T-helper 1 cell (primary cell): Measurements from ENCODE around the gene DIP2B.

Experiments
- DNase-seq, 5 donors: peaks; one replicate each; pipeline ENCODE4 v3.0.0-alpha.2; 2012 to 2020

Gene DIP2B

GRCh38 chr12:50581226-50582184 is 76.7 kb downstream of the DIP2B start:
- DNase-seq: no peak

- no peak for DNase-seq
These were observed 79.3 kb downstream of the DIP2B start for GRCh38 chr12:50584135-50584534.

- DNase-seq: peak in 1 of 5 donors; percentile 40
These were observed 85.1 kb downstream of the DIP2B start for GRCh38 chr12:50589650-50590435.

GRCh38 chr12:50590869-50591268 is 86.1 kb downstream of the DIP2B start:
- no peak for DNase-seq

GRCh38 chr12:50595667-50596066 is 90.9 kb downstream of the DIP2B start:
- DNase-seq: no peak

GRCh38 chr12:50597200-50598195 is 92.7 kb downstream of the DIP2B start:
- peak in 2 of 5 donors; percentile 5 to 65 for DNase-seq

GRCh38 chr12:50598321-50598862 is 93.6 kb downstream of the DIP2B start:
- DNase-seq: no peak

GRCh38 chr12:50599366-50600095 is 94.7 kb downstream of the DIP2B start:
- DNase-seq: no peak

- DNase-seq: no peak
These were observed 95.6 kb downstream of the DIP2B start for GRCh38 chr12:50600364-50600763.

GRCh38 chr12:50603817-50604639 is 99.2 kb downstream of the DIP2B start:
- DNase-seq: no peak

- DNase-seq: no peak
These were observed 99.8 kb downstream of the DIP2B start for GRCh38 chr12:50604640-50604920.

- DNase-seq: no peak
These were observed 102.0 kb downstream of the DIP2B start for GRCh38 chr12:50606675-50607375.

GRCh38 chr12:50609292-50609874 is 104.6 kb downstream of the DIP2B start:
- DNase-seq: no peak

- no peak for DNase-seq
These were observed 105.4 kb downstream of the DIP2B start for GRCh38 chr12:50610171-50610570.

- no peak for DNase-seq
These were observed 106.4 kb downstream of the DIP2B start for GRCh38 chr12:50611021-50611744.

- no peak for DNase-seq
These were observed 108.1 kb downstream of the DIP2B start for GRCh38 chr12:50612882-50613281.

- DNase-seq: no peak
These were observed 108.7 kb downstream of the DIP2B start for GRCh38 chr12:50613463-50613862.

- DNase-seq: no peak
These were observed 109.5 kb downstream of the DIP2B start for GRCh38 chr12:50614167-50614759.
